IPS-15b (cell line): ENCODE data around the gene ERLIN1.

ENCODE experiments used
- H3K27me3 ChIP-seq: one replicate; pipeline ENCODE4 v1.6.1; 2013; ENCODE audit warnings: low read length; ENCODE audit not compliant: control insufficient read depth, insufficient read depth
- H3K36me3 ChIP-seq: one replicate; pipeline ENCODE4 v1.6.1; 2013; ENCODE audit warnings: low read length; ENCODE audit not compliant: control insufficient read depth, insufficient read depth
- H3K4me1 ChIP-seq: one replicate; pipeline ENCODE4 v1.6.1; 2013; ENCODE audit warnings: mild to moderate bottlenecking, low read length; ENCODE audit not compliant: control insufficient read depth, insufficient read depth
- H3K4me3 ChIP-seq: one replicate; pipeline ENCODE4 v1.5.1; 2013; ENCODE audit warnings: low read depth, low read length
- H3K9ac ChIP-seq: one replicate; pipeline ENCODE4 v1.6.1; 2013; ENCODE audit warnings: low read depth, mild to moderate bottlenecking, low read length
- H3K9me3 ChIP-seq: one replicate; pipeline ENCODE4 v1.6.1; 2013; ENCODE audit warnings: mild to moderate bottlenecking, low read length; ENCODE audit not compliant: control insufficient read depth, insufficient read depth

ERLIN1 gene

GRCh38 chr10:100146875-100147650 is 38.8 kb downstream of the ERLIN1 start:
- no peaks in the 10 kb centered on the region for H3K27me3 ChIP-seq
- H3K4me1 ChIP-seq = peaks cover 3% of the 10 kb centered on the region
- peaks cover 7% of the 10 kb centered on the region for H3K36me3 ChIP-seq
- no peaks in the 10 kb centered on the region for H3K9me3 ChIP-seq
- no peak overlapping the region for H3K4me3 ChIP-seq
- no peak overlapping the region for H3K9ac ChIP-seq

GRCh38 chr10:100146398-100146797 is 39.4 kb downstream of the ERLIN1 start:
- Histone ChIP-seq H3K9ac (no peak overlapping the region), H3K9me3 (no peaks in the 10 kb centered on the region), H3K27me3 (no peaks in the 10 kb centered on the region), H3K4me3 (no peak overlapping the region), H3K4me1 (peaks cover 3% of the 10 kb centered on the region), H3K36me3 (peaks cover under 1% of the 10 kb centered on the region)

GRCh38 chr10:100143756-100144155 is 42.1 kb downstream of the ERLIN1 start:
- Histone ChIP-seq H3K27me3 (no peaks in the 10 kb centered on the region), H3K4me1 (no peaks in the 10 kb centered on the region), H3K9me3 (no peaks in the 10 kb centered on the region), H3K4me3 (no peak overlapping the region), H3K36me3 (no peaks in the 10 kb centered on the region), H3K9ac (no peak overlapping the region)

GRCh38 chr10:100141446-100142087 is 44.3 kb downstream of the ERLIN1 start:
- Histone ChIP-seq H3K4me3 (no peak overlapping the region), H3K9ac (no peak overlapping the region), H3K4me1 (no peaks in the 10 kb centered on the region), H3K9me3 (no peaks in the 10 kb centered on the region), H3K27me3 (no peaks in the 10 kb centered on the region), H3K36me3 (no peaks in the 10 kb centered on the region)

- H3K27me3 ChIP-seq = no peaks in the 10 kb centered on the region
- no peaks in the 10 kb centered on the region for H3K9me3 ChIP-seq
- no peaks in the 10 kb centered on the region for H3K4me1 ChIP-seq
- H3K36me3 ChIP-seq = no peaks in the 10 kb centered on the region
- H3K4me3 ChIP-seq = no peak overlapping the region
- H3K9ac ChIP-seq = no peak overlapping the region
These were observed 45.8 kb downstream of the ERLIN1 start for GRCh38 chr10:100140070-100140469.

- H3K4me3 ChIP-seq = no peak overlapping the region
- no peak overlapping the region for H3K9ac ChIP-seq
- H3K36me3 ChIP-seq = no peaks in the 10 kb centered on the region
- H3K27me3 ChIP-seq = no peaks in the 10 kb centered on the region
- H3K9me3 ChIP-seq = no peaks in the 10 kb centered on the region
- H3K4me1 ChIP-seq = no peaks in the 10 kb centered on the region
These were observed 46.8 kb downstream of the ERLIN1 start for GRCh38 chr10:100138921-100139496.

- H3K9ac ChIP-seq = no peak overlapping the region
- H3K4me3 ChIP-seq = no peak overlapping the region
- no peaks in the 10 kb centered on the region for H3K27me3 ChIP-seq
- no peaks in the 10 kb centered on the region for H3K4me1 ChIP-seq
- H3K36me3 ChIP-seq = no peaks in the 10 kb centered on the region
- H3K9me3 ChIP-seq = no peaks in the 10 kb centered on the region
These were observed 50.3 kb downstream of the ERLIN1 start for GRCh38 chr10:100135486-100135885.

- no peak overlapping the region for H3K4me3 ChIP-seq
- no peaks in the 10 kb centered on the region for H3K9me3 ChIP-seq
- no peaks in the 10 kb centered on the region for H3K4me1 ChIP-seq
- no peak overlapping the region for H3K9ac ChIP-seq
- H3K27me3 ChIP-seq = no peaks in the 10 kb centered on the region
- no peaks in the 10 kb centered on the region for H3K36me3 ChIP-seq
These were observed 52.0 kb downstream of the ERLIN1 start for GRCh38 chr10:100133801-100134200.

- Histone ChIP-seq H3K4me1 (no peaks in the 10 kb centered on the region), H3K9ac (no peak overlapping the region), H3K27me3 (no peaks in the 10 kb centered on the region), H3K36me3 (no peaks in the 10 kb centered on the region), H3K4me3 (no peak overlapping the region), H3K9me3 (no peaks in the 10 kb centered on the region)
These were observed 53.4 kb downstream of the ERLIN1 start for GRCh38 chr10:100132427-100132826.

GRCh38 chr10:100131571-100131970 is 54.3 kb downstream of the ERLIN1 start:
- H3K4me1 ChIP-seq = no peaks in the 10 kb centered on the region
- H3K4me3 ChIP-seq = no peak overlapping the region
- H3K9ac ChIP-seq = no peak overlapping the region
- no peaks in the 10 kb centered on the region for H3K27me3 ChIP-seq
- H3K36me3 ChIP-seq = no peaks in the 10 kb centered on the region
- H3K9me3 ChIP-seq = no peaks in the 10 kb centered on the region

GRCh38 chr10:100130831-100131230 is 55.0 kb downstream of the ERLIN1 start:
- Histone ChIP-seq H3K36me3 (no peaks in the 10 kb centered on the region), H3K9me3 (no peaks in the 10 kb centered on the region), H3K4me1 (no peaks in the 10 kb centered on the region), H3K4me3 (no peak overlapping the region), H3K27me3 (no peaks in the 10 kb centered on the region), H3K9ac (no peak overlapping the region)

GRCh38 chr10:100129424-100129823 is 56.4 kb downstream of the ERLIN1 start:
- no peaks in the 10 kb centered on the region for H3K27me3 ChIP-seq
- H3K9me3 ChIP-seq = no peaks in the 10 kb centered on the region
- H3K4me3 ChIP-seq = no peak overlapping the region

More at GRCh38 chr10:100129424-100129823, 56.4 kb downstream of the ERLIN1 start:
- no peak overlapping the region for H3K9ac ChIP-seq
- no peaks in the 10 kb centered on the region for H3K4me1 ChIP-seq
- no peaks in the 10 kb centered on the region for H3K36me3 ChIP-seq
